ENCODE data around the gene KCNK15.
"Not testable (repeated sequence)": the region's sequence is repeated elsewhere in the genome, so short reads cannot be mapped to it uniquely, and the experiment has no call there.

Gene KCNK15

DNA sequence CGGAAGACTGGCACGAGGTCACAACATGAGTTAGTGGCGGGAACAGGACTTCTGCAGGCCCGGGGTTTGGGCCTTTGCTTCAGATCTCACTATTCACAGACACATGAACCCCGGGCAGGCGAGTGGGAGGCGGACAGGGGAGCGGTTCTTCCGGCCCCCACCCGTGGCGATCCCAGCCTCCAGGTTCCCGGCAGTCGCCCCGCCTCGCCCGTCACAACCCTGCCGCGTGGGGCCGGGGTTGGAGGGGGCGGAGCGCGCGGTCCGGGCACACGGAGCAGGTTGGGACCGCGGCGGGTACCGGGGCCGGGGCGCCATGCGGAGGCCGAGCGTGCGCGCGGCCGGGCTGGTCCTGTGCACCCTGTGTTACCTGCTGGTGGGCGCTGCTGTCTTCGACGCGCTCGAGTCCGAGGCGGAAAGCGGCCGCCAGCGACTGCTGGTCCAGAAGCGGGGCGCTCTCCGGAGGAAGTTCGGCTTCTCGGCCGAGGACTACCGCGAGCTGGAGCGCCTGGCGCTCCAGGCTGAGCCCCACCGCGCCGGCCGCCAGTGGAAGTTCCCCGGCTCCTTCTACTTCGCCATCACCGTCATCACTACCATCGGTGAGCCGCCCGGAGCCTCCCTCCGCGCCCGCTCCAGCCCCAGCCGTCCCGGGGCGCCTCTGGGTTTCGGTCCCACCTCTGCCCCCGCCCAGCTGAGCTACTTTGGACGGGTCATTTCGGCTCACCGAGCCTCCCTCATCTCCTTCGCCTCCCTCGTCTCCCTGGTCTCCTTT is at the start of gene KCNK15:
TSS of gene KCNK15 (plus strand) at position 268 of the 769 bp plus-strand sequence. CDS start at position 314, 46 bp downstream.
- no peak for DNase-seq

DNA sequence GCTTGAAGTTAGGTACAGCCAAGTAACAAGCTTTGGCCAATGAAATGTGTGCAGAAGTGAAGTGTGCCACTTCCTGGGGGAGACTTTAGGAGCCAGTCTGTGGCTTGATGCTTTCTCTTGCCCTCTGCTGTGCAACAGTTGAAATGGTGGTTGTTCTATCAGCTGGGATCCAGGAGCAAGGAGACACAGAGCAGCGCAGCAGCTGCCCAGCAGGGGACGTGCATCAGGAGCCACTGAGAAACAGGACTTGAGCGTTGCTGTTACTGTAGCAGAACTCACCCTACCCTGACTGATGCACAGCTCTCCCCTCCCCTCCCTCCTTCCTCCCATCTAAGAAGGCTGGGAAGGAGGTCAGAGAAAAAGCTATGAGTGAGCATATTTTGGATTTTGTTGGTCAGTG is 49.4 kb upstream of the KCNK15 start:
- no peak for DNase-seq

DNA sequence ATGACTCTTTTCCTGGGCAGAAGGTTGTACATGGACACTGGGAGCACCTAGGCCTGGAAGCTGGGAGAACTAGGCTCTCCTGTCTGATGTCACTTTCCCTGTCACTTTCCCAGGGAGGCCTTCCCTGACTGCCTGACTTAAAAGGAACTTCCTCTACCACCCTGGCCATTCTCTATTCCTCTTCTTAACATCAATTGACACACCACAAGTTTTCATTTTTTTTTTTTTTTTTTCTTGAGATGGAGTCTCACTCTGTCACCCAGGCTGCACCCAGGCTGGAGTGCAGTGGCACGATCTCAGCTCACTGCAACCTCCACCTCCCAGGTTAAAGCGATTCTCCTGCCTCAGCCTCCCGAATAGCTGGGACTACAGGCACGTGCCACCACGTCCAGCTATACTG is 48.6 kb upstream of the KCNK15 start:
- not testable (repeated sequence) for DNase-seq

DNA sequence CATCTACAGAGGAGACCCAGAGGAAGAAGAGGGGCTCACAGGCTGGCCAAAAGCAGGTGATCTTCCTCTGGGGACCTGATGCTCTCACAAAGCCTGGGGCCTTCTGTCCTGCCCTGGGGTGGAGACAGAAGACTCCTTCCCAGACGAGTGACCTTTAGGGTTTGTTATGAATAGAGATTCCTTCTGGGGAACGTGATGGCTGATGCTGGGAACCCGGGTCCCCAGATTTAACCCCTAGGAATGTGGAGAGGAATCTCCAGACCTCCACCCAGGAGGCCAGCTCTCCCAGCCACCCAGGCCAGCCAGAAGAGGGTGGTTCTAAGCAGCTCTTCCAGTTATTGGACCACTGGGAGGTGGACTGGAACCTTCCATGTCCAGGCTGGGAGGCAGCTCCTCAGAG is 47.3 kb upstream of the KCNK15 start:
- DNase-seq = no peak

DNA sequence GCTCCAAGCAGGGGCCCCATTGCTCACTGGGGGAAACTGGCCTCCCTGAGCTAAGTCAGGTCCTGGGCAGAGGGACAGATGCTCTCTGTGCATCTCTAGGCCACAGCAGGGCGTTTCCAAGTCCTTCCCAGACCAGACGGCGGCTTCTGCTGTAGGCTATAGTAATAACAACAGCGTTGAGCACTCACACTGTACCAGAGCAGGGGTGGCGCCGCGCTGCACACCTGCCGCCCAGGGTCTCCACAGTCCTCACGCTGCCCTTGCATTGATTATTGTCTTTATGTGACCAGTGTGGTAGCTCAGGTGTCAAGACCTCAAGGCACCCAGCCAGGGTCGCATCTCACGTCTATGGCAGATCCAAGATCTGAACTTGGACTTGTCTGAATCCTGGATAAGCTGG is 45.4 kb upstream of the KCNK15 start:
- no peak for DNase-seq

DNA sequence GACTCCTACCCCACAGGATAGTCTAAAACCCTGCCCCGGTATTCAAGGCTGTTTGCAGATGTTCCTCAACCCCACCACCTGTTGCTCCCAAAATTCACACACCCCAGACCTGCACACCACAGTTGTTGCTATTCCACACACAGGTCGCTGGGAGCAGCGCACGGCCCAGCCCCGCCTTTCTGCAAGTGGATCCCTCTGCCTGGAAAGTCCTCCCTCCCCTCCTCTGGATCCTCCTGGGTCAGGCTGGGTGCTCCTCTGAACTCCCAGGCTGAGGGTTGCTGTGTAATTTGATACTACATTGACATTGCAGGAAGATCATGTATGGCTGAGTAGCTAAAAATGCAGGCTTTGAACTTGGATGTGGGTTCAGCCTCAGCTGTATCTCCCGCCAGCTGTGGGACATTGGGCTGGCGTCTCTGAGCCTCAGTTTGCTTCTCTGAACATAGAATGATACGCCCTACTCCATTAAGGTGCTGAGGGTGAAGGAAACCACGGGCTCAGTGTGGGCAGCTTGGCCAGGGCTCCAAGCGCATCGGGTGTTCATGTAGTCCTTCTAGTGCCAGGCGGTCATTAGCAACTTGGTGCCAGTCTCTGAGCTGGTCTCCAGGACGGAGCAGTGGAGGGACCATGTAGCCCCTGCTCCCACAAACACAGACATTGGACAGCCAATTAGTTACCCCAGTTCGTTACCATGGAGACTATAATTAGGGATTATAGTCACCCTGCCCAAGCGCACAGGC is 44.4 kb upstream of the KCNK15 start:
- no peak for DNase-seq

DNA sequence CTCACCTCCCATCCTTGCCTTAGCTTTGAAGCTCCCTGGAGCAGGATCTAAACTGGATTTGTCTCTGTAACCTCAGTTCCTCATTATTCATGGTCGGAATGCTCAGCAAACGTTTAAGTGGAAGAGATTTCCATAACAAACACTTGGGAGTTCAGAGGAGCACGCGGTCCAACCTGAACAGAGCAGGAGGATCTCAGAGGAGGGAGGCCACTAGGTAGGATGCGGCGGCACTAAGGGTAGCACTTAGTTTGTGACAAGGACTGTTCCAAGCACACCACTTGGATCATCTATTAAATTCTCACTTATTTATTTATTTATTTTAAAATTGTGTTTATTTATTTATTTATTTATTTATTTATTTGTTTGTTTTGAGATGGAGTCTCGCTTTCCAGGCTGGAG is 43.8 kb upstream of the KCNK15 start:
- no peak for DNase-seq

DNA sequence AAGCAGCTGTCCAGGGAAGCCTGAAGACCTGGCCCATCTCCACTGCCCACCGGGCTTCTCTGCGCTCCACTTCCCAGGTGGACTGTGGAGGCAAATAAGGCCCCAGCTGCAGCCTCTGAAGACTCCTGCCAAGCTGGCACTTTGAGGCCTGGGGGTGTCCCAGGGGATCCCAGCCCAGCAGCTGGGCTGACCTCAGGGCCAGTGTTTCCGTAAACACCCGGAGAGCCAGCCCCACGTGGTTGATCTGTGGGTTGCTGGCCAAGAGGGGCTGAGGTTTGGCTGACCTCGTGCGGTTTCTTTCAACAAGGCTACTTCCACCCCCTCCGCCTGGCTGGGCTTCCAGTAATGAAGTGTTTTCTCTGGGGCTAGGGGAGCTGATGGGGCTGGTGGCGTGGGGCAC is 42.9 kb upstream of the KCNK15 start:
- no peak for DNase-seq

DNA sequence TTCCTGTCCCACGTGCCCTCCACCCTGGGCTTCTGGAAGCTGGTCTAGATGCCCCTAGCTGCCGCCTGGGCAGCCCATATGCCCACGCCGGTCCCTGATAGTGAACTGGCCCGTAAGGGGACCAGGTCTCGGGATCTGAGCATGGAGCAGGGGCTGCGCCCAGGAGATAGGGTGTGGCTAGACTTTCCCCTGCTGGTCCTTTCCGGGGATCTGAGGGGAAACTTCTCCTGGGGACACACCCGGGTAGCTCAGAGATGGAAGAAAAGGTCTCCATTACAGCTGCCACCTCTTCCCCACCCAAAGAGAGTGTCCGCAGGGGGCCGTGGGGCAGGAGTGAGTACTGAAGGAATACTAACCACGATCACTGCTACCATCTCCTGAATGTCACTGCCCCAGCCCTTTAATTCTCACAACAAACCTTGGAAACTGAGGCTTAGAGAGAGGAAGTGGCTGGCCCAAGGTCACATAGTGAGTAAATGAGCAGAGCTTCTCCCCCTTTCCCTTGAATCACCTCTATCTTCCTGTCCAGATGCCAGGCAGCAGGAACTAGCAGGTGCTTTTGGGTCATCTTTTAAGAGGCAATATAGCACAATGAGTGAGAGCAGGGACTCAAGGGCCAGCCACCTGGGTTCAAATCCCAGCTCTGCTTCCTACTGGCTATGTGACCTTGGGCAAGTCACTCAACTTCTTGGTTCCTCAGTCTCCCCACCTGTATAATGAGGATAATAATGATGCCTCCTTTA is 42.3 kb upstream of the KCNK15 start:
- DNase-seq = no peak

DNA sequence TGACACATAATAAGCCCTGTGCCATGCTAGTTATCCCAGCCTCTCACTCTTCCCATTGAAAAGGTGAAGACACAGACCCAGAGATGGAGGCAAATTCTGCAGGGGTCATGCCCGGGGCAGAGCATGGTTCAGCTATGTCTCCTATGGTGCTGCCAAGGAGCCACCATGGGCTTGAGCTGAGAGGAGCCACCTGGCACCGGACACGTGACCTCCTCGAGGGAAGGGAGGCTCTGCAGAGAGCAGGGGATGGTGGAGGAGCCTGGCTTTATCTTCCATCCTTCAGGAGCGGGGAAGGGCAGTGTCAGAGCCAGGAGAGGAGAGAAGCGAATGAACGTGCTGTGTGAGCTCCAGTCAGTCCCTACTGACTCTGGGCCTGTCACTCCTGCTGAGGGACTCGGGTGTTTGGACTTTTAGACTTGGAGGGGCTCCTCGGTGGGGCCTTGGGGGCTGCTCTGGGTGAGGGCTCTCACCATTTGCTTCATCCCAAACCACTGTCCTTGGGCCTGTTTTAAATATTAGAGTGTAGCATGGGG is 41.6 kb upstream of the KCNK15 start:
- DNase-seq = no peak

DNA sequence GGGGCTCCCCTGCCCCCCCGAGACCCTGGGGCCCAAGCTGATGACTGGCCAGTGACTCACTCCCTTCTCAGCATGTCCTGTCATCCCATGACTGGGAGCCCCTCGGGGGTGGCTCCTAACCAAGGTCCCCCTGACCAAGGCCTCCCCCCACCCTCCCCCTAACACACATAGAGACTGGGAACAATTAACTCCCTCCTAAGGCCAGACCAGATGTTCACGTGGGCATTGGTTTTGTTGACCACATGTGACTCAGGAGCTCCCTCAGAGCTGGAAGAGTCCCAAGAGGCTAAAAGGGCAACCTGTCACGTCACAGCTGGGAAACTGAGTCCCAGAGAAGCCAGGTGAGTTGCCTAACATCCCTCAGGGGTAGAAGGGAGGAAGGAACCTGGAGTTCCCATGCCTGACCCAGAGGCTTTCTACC is 41.1 kb upstream of the KCNK15 start:
- DNase-seq = no peak

GRCh38 chr20:44705364-44706094 is 40.1 kb upstream of the KCNK15 start:
- no peak for DNase-seq

DNA sequence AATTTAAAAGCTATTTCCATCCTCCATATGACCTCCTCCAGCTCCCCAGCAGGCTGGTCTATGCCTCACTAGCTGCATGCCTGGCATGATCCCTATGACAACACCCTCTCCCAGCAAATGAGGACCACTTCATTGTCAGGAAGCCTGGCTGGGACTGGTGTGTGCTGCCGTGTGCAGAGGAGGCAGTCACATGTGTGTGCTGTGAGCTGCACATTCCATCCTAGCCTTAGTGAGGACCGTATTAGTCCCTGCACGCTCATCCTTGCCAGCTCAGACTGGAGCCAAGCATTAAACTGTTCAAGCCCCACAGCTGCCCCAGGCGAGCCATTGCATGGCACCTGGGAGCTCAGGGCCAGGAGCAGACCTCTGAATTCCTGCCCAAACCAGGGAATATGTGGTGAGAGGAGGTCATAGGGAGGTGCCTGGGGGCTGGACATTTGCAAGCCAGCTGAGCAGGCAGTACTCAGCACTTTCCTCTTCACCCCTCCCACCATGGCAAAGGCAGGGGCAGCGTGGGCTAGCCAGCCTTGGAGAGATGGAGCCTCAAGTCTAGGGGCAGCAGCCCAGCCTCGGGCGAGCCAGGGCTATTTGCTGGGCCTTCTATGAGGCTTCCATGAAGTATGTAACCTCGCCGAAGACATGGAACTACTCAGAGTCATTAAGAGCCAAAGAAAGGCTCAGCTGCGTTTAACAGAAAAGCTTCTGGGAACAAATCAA is 39.2 kb upstream of the KCNK15 start:
- no peak for DNase-seq

- no peak for DNase-seq
Measured at GRCh38 chr20:44707018-44707579, 38.6 kb upstream of the KCNK15 start.

DNA sequence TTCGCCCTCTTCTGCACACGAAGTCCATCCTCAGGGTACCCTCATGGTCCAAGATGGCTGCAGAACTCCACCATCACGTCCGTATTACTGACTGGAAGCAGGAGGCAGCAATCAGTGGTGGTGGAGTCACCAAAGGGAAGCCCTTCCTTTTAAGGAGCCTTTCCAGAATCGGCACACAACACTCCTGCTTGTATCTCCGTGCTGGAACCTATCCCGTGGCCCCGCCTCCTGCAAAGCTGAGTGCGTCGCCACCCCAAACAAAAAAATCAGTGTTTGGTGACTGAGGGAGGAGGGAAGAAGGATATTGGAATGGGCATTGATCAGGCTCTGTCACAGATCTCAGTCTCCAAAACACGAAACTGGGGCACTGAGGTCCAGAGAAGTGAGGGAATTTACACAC is 36.3 kb upstream of the KCNK15 start:
- no peak for DNase-seq

DNA sequence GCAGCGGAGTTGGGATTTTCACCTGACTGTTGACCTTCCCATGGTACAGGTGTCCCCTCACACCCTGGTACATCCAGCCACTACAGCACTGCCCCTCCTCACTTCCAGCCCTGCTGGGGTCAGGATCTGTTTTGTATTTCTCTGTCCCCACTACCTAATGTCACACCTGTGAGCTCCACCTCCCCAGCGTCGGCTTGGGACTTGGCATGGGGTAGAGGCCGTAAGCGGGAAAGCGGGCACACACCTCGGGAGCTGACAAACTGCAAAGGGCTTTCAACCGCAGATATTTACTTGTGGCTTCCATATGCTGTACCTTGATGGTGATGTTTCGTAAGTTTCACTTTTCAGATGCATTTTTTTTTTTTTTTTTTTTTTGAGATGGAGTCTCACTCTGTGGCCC is 35.9 kb upstream of the KCNK15 start:
- DNase-seq = no peak

GRCh38 chr20:44711237-44711636 is 34.4 kb upstream of the KCNK15 start:
- DNase-seq = no peak

GRCh38 chr20:44714102-44714700 is 31.5 kb upstream of the KCNK15 start:
- DNase-seq = no peak

GRCh38 chr20:44714701-44715498 is 30.8 kb upstream of the KCNK15 start, which contains the start of gene CCN5:
CCN5 (plus strand) TSS chr20:44715369; CDS start chr20:44715391, 22 bp downstream.
- DNase-seq = no peak

Data from NCI-H2107 (cell line).